GM23248 (cell line): Measurements from ENCODE around the gene CHMP3. TPM values are rescaled to one million over a fixed set of nuclear protein-coding genes. Genes with fewer than 3 reads are reported as not detected.
"Not testable (repeated sequence)": the region's sequence is repeated elsewhere in the genome, so short reads cannot be mapped to it uniquely, and the experiment has no call there.

Experiments
- DNase-seq: peaks from one replicate; pipeline ENCODE4 v3.0.0-alpha.2; 2015
- H2AFZ ChIP-seq: fragments of 200-600 bp; sonication (generic); 2 replicates; pipeline ENCODE4 v1.6.1; 2016; ENCODE audit warnings: antibody characterized with exemption
- H3F3A ChIP-seq: fragments of 200-600 bp; sonication (generic); 2 replicates; pipeline ENCODE4 v1.6.1; 2016; ENCODE audit warnings: mild to moderate bottlenecking, antibody characterized with exemption, mixed run types; ENCODE audit not compliant: insufficient read depth
- H3K27ac ChIP-seq: fragments of 200-600 bp; sonication (generic); 2 replicates; pipeline ENCODE4 v1.5.1; 2016; ENCODE audit warnings: mild to moderate bottlenecking
- H3K27me3 ChIP-seq: fragments of 200-600 bp; sonication (generic); replicated peaks from 2 replicates; pipeline ENCODE4 v1.6.1; 2016; ENCODE audit warnings: mild to moderate bottlenecking; ENCODE audit not compliant: insufficient read depth
- H3K36me3 ChIP-seq: fragments of 200-600 bp; sonication (generic); 2 replicates; pipeline ENCODE4 v1.6.1; 2016; ENCODE audit warnings: low read depth, mild to moderate bottlenecking
- H3K4me1 ChIP-seq: fragments of 200-600 bp; sonication (generic); 2 replicates; pipeline ENCODE4 v1.6.1; 2016; ENCODE audit warnings: mild to moderate bottlenecking; ENCODE audit not compliant: insufficient read depth
- H3K4me2 ChIP-seq: fragments of 200-600 bp; sonication (generic); one replicate; pipeline ENCODE4 v1.6.1; 2016; ENCODE audit warnings: mild to moderate bottlenecking; ENCODE audit not compliant: unreplicated experiment
- H3K4me3 ChIP-seq: fragments of 200-600 bp; sonication (generic); 2 replicates; pipeline ENCODE4 v1.5.1; 2016; ENCODE audit warnings: mild to moderate bottlenecking
- H3K79me2 ChIP-seq: fragments of 200-600 bp; sonication (generic); 2 replicates; pipeline ENCODE4 v1.6.1; 2016; ENCODE audit warnings: mild to moderate bottlenecking; ENCODE audit not compliant: insufficient read depth
- H3K9ac ChIP-seq: fragments of 200-600 bp; sonication (generic); 2 replicates; pipeline ENCODE4 v1.6.1; 2016; ENCODE audit warnings: mild to moderate bottlenecking
- H3K9me2 ChIP-seq: fragments of 200-600 bp; sonication (generic); 2 replicates; pipeline ENCODE4 v1.6.1; 2016; ENCODE audit warnings: mixed run types, mild to moderate bottlenecking, moderate library complexity; ENCODE audit not compliant: insufficient read depth
- H3K9me3 ChIP-seq: fragments of 200-600 bp; sonication (generic); one replicate; pipeline ENCODE4 v1.6.1; 2017; ENCODE audit warnings: low read depth
- H4K20me1 ChIP-seq: fragments of 200-600 bp; sonication (generic); 2 replicates; pipeline ENCODE4 v1.6.0; 2016; ENCODE audit not compliant: insufficient read depth
- EZH2 ChIP-seq: fragments of 200-600 bp; sonication (generic); IDR thresholded peaks from 2 replicates; pipeline ENCODE4 v1.6.1; 2018; ENCODE audit warnings: antibody characterized with exemption, mild to moderate bottlenecking; ENCODE audit not compliant: insufficient read depth, poor library complexity, severe bottlenecking
- EZH2phosphoT487 ChIP-seq: fragments of 200-600 bp; sonication (generic); IDR thresholded peaks from 2 replicates; pipeline ENCODE4 v1.6.1; 2018; ENCODE audit warnings: antibody characterized with exemption, moderate library complexity, mild to moderate bottlenecking, low read depth; ENCODE audit not compliant: insufficient read depth
- WGBS, 2 experiments: methylation state at CpG; one replicate each; pipeline ENCODE4 v1.1.6; 2015 to 2017; ENCODE audit warnings: low lambda C conversion rate in 2 of 2, low coverage in 1 of 2; ENCODE audit errors: missing lambda C conversion rate in 2 of 2; 5-methylcytosine and 5-hydroxymethylcytosine counted together
- in situ Hi-C: fragments of 300-500 bp; cut with MboI; formaldehyde crosslinking; loops from 2 replicates; pipeline ENCODE4 v1.15.0; 2020
- polyA plus RNA-seq: library from polyadenylated mRNA; unstranded; fragments of >200 nt; fragmentation: Nextera tagmentation; extraction: Ambion mirVana; gene quantifications from 2 replicates; pipeline ENCODE4 v1.2.1, GENCODE V29; 2016
- total RNA-seq: library from RNA; depleted of rRNA; stranded (reverse); fragments of >200 nt; shearing (Covaris generic); gene quantifications from 2 replicates; pipeline ENCODE4 v1.2.3, GENCODE V29; 2014

The CHMP3 gene
- total and polyA plus RNA-seq, 2 experiments from 2014 or later = 74.5 to 81.2 TPM

DNA sequence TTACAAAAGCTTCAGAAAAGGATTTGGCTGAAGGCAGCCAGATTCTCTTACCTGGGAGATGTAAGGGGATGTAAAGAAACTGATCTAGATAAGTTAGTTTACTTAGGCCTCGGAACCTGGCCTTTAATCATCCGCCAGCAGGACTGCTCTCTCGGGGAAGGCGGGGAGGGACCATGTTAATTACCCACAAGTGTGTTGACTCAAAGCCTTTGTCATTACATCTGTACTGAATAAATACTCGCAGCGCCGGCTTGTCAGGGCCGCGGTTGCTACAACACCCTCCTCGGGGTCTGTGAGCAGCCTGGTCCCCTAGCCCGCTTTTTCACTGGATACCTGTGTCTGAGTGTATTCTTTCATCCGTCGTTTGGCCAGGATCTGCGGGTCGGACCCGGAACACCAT, 6.7 kb downstream of the CHMP3 start:
- H3K27me3 ChIP-seq = no peaks in the 10 kb centered on the region
- H4K20me1 ChIP-seq = no peaks in the 10 kb centered on the region
- no peak overlapping the region for H3K4me3 ChIP-seq
- H3K9ac ChIP-seq = no peak overlapping the region
- WGBS, 2 experiments = 90 to 92% methylated on average over 16 of the region's 16 CpGs
- in situ Hi-C loops = no loop called here
- H3K27ac ChIP-seq = no peak overlapping the region
- peaks cover 3% of the 10 kb centered on the region; the same call in 1 of the 2 replicates for H3K4me1 ChIP-seq
- TF ChIP-seq EZH2phosphoT487 = no peak
- no peak for TF ChIP-seq EZH2
- peaks cover 100% of the 10 kb centered on the region for H3K79me2 ChIP-seq
- no peaks in the 10 kb centered on the region for H3F3A ChIP-seq
- H3K36me3 ChIP-seq = 0 out of 2 replicates have a peak, but pooled peaks cover 2% of the 10 kb centered on the region
- H3K4me2 ChIP-seq = no peak overlapping the region
- DNase-seq = no peak
- no peaks in the 10 kb centered on the region for H3K9me3 ChIP-seq
- H3K9me2 ChIP-seq = no peaks in the 10 kb centered on the region
- no peak overlapping the region for H2AFZ ChIP-seq

DNA sequence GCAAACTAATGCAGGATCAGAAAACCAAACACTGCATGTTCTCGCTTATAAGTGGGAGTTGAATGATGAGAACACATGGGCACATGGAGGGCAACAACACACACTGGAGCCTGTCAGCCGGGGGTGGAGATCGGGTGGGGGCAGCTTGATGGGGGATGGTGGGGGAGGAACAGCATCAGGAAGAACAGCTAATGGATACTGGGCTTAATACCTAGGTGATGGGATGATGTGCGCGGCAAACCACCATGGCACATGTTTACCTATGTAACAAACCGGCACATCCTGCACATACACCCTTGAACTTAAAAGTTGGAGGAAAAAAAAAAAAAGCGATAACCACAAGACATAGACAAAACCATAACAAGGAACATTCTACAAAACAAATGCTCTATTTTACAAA, 10.4 kb downstream of the CHMP3 start:
- H3K27ac ChIP-seq = no peak overlapping the region

DNA sequence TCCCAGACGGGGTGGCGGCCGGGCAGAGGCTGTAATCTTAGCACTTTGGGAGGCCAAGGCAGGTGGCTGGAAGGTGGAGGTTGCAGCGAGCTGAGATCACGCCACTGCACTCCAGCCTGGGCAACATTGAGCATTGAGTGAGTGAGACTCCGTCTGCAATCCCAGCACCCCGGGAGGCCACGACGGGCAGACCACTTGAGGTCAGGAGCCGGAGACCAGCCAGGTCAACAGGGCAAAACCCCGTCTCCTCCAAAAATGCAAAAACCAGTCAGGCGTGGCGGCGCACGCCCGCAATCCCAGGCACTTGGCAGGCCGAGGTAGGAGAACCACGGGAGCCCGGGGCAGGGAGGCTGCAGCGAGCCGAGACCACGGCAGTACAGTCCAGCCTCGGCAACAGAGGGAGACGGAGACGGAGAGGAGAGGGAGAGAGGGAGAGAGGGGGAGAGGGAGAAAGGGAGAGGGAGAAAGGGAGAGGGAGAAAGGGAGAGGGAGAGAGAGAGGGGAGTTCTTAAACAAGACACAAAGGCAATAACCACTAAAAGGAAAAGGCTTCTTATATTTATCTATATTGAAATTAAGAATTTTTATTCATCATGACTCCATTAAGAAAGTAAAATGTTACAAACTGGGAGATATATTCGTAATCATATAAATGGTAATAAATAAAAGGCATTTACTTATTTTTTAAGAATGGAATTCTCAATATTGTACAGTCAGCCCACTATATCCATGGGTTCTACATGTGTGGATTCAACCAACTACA, 13.1 kb downstream of the CHMP3 start:
- H3K4me3 ChIP-seq, H3K36me3 ChIP-seq, H3K27ac ChIP-seq, in situ Hi-C loops, H3K9ac ChIP-seq, H3F3A ChIP-seq, H3K4me1 ChIP-seq, H3K27me3 ChIP-seq, H2AFZ ChIP-seq, DNase-seq, H3K9me3 ChIP-seq, H3K9me2 ChIP-seq, H3K4me2 ChIP-seq, H4K20me1 ChIP-seq: not testable (repeated sequence)
- H3K79me2 ChIP-seq = peaks cover 48% of the 10 kb centered on the region
- 92 to 95% methylated on average over 22 to 26 of the region's 26 CpGs for whole genome bisulfite sequencing, 2 experiments

More for the DNA sequence above, 10.4 kb downstream of the CHMP3 start:
- Histone ChIP-seq H3K9ac (no peak overlapping the region), H3K9me3 (no peaks in the 10 kb centered on the region), H3K36me3 (0 out of 2 replicates have a peak, but pooled peaks cover 3% of the 10 kb centered on the region), H2AFZ (no peak overlapping the region), H3K4me1 (no peaks in the 10 kb centered on the region), H3F3A (no peaks in the 10 kb centered on the region), H4K20me1 (no peaks in the 10 kb centered on the region), H3K79me2 (peaks cover 76% of the 10 kb centered on the region), H3K9me2 (no peaks in the 10 kb centered on the region), H3K4me2 (no peak overlapping the region), H3K4me3 (no peak overlapping the region), H3K27me3 (no peaks in the 10 kb centered on the region)
- 99 to 100% methylated on average over 7 of the region's 7 CpGs for WGBS, 2 experiments
- no peak for TF ChIP-seq EZH2
- TF ChIP-seq EZH2phosphoT487 = no peak
- in situ Hi-C loops = no loop called here
- DNase-seq = no peak

DNA sequence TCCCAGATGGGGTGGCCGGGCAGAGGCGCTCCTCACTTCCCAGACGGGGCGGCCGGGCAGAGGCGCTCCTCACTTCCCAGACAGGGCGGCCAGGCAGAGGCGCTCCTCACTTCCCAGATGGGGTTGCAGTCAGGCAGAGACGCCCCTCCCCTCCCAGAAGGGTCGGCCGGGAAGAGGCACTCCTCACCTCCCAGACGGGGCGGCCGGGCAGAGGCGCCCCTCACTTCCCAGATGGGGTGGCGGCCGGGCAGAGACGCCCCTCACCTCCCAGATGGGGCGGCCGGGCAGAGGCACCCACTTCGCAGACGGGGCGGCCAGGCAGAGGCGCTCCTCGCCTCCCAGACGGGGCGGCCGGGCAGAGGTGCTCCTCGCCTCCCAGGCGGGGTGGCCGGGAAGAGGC, 13.8 kb downstream of the CHMP3 start:
- H4K20me1 ChIP-seq, H3K27ac ChIP-seq, H3K36me3 ChIP-seq, H3K4me2 ChIP-seq, H2AFZ ChIP-seq, H3K9ac ChIP-seq, H3K9me2 ChIP-seq, H3K27me3 ChIP-seq, H3F3A ChIP-seq, H3K4me1 ChIP-seq, H3K9me3 ChIP-seq, H3K4me3 ChIP-seq, in situ Hi-C loops, DNase-seq: not testable (repeated sequence)
- WGBS, 2 experiments = 98% methylated on average over 7 to 24 of the region's 31 CpGs
- peaks cover 41% of the 10 kb centered on the region for H3K79me2 ChIP-seq

DNA sequence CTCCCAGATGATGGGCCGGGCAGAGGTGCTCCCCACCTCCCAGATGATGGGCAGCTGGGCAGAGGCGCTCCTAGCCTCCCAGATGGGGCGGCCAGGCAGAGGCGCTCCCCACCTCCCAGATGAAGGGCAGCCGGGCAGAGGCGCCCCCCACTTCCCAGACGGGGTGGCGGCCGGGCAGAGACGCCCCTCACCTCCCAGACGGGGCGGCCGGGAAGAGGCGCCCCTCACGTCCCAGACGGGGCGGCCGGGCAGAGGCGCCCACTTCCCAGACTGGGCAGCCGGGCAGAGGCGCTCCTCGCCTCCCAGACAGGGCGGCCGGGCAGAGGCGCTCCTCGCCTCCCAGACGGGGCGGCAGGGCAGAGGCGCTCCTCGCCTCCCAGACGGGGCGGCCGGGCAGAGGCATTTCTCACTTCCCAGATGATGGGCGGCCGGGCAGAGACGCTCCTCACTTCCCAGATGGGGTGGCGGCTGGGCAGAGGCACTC, 14.3 kb downstream of the CHMP3 start:
- H3K4me2 ChIP-seq, H3F3A ChIP-seq, H3K27me3 ChIP-seq, in situ Hi-C loops, DNase-seq, H4K20me1 ChIP-seq, H3K9ac ChIP-seq, H3K27ac ChIP-seq, H3K36me3 ChIP-seq, H3K4me3 ChIP-seq, H3K9me2 ChIP-seq, H2AFZ ChIP-seq, H3K9me3 ChIP-seq, H3K4me1 ChIP-seq: not testable (repeated sequence)
- peaks cover 37% of the 10 kb centered on the region for H3K79me2 ChIP-seq
- WGBS, 2 experiments = 94 to 100% methylated on average over 6 to 35 of the region's 37 CpGs

DNA sequence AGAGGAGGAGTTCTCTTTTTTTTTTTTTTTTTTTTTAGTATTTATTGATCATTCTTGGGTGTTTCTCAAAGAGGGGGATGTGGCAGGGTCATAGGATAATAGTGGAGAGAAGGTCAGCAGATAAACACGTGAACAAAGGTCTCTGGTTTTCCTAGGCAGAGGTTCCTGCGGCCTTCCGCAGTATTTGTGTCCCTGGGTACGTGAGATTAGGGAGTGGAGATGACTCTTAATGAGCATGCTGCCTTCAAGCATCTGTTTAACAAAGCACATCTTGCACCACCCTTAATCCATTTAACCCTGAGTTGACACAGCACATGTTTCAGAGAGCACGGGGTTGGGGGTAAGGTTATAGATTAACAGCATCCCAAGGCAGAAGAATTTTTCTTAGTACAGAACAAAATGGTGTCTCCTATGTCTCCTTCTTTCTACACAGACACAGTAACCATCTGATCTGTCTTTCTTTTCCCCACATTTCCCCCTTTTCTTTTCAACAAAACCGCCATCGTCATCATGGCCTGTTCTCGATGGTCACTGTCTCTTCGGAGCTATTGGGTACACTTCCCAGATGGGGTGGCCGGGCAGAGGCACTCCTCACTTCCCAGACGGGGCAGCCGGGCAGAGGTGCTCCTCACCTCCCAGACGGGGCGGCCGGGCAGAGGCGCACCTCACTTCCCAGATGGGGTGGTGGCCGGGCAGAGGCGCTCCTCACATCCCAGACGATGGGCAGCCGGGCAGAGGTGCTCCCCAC, 14.9 kb downstream of the CHMP3 start:
- H3K36me3 ChIP-seq, H3K4me2 ChIP-seq, H3K9me3 ChIP-seq, H3F3A ChIP-seq, in situ Hi-C loops, H3K27me3 ChIP-seq, H3K4me1 ChIP-seq, H2AFZ ChIP-seq, H3K4me3 ChIP-seq, DNase-seq, H3K27ac ChIP-seq, H3K9me2 ChIP-seq, H3K9ac ChIP-seq, H4K20me1 ChIP-seq: not testable (repeated sequence)
- WGBS, 2 experiments = 96 to 97% methylated on average over 11 to 20 of the region's 20 CpGs
- peaks cover 34% of the 10 kb centered on the region for H3K79me2 ChIP-seq
